Mucosa of stomach (tissue), 1 donor: ENCODE data around the gene A2ML1.
"Not testable (repeated sequence)": the region's sequence is repeated elsewhere in the genome, so short reads cannot be mapped to it uniquely, and the experiment has no call there.

Experiments used
- H3K27me3 ChIP-seq: one replicate; pipeline ENCODE4 v1.7.0; 2013; ENCODE audit warnings: mild to moderate bottlenecking, low read length; ENCODE audit not compliant: control insufficient read depth, insufficient read depth
- H3K36me3 ChIP-seq: one replicate; pipeline ENCODE4 v1.7.0; 2013; ENCODE audit warnings: low read length; ENCODE audit not compliant: control insufficient read depth, insufficient read depth
- H3K4me1 ChIP-seq: one replicate; pipeline ENCODE4 v1.7.0; 2013; ENCODE audit warnings: mild to moderate bottlenecking, low read length; ENCODE audit not compliant: control insufficient read depth, insufficient read depth
- H3K4me3 ChIP-seq: one replicate; pipeline ENCODE4 v1.7.0; 2013; ENCODE audit warnings: low read length
- H3K9ac ChIP-seq: one replicate; pipeline ENCODE4 v1.7.0; 2013; ENCODE audit warnings: mild to moderate bottlenecking, low read length, moderate library complexity
- H3K9me3 ChIP-seq: one replicate; pipeline ENCODE4 v1.7.0; 2013; ENCODE audit warnings: mild to moderate bottlenecking, low read length, moderate library complexity; ENCODE audit not compliant: control insufficient read depth
- donor health status: Pancreatic carcinoma.

Gene A2ML1

GRCh38 chr12:8820676-8821407 is 1.6 kb upstream of the A2ML1 start:
- not testable (repeated sequence) for H3K27me3 ChIP-seq, H3K36me3 ChIP-seq, H3K4me1 ChIP-seq, H3K4me3 ChIP-seq, H3K9ac ChIP-seq, H3K9me3 ChIP-seq

DNA sequence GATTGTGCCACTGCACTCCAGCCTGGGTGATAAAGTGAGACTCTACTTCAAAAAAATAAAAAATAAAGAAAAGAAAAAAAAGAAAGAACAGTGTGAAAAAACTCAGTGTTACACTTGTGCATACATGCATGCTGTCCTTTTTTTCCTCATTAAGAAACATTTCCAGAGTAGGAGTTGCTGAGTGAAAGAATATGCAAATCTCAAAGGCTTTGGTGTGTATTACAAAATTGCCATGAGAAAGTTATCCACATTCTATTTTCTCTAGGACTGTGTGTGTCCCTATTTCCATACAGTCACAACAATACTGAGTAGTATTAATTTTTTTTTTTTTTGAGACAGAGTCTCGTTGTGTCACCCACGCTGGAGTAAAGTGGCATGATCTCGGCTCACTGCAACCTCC is 830 bp upstream of the A2ML1 start:
- Histone ChIP-seq H3K4me1 (no peaks in the 10 kb centered on the region), H3K27me3 (no peaks in the 10 kb centered on the region), H3K9me3 (no peaks in the 10 kb centered on the region), H3K9ac (no peak overlapping the region), H3K4me3 (no peak overlapping the region), H3K36me3 (no peaks in the 10 kb centered on the region)

- Histone ChIP-seq H3K4me1 (no peaks in the 10 kb centered on the region), H3K4me3 (no peak overlapping the region), H3K36me3 (no peaks in the 10 kb centered on the region), H3K9ac (no peak overlapping the region), H3K9me3 (no peaks in the 10 kb centered on the region), H3K27me3 (no peaks in the 10 kb centered on the region)
These were observed 1.3 kb downstream of the A2ML1 start for GRCh38 chr12:8823565-8824300.

DNA sequence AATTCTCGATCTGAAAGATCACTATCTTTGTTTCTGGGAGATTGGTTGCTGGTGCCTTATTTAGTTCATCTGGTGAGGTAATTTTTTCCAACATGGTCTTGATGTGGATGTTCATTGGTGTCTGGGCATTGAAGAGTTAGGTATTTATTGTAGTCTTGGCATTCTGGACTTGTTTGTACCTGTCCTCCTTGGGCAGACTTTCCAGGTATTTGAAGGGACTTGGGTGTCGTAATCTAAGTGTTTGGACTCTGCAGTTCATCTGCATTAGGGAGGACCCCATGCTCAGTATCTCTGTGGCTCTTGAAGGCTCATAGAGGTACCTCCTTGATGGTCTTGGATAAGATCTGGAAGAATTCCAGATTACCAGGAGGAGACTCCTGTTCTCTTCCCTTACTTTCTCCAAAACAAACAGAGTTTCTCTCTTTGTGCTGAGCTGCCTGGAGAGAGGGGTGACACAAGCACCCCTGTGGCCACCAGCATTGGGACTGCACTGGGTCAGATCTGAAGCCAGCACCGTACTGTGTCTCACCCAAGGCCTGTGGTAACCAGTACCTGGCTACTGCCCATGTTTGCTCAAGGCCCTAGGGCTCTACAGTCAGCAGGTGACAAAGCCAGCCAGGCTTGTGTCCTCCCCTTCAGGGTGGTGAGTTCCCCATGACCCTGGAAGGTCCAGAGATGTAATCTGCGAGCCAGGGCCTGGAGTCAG is 5.3 kb downstream of the A2ML1 start:
- Histone ChIP-seq H3K27me3 (no peaks in the 10 kb centered on the region), H3K36me3 (no peaks in the 10 kb centered on the region), H3K9me3 (no peaks in the 10 kb centered on the region), H3K9ac (no peak overlapping the region), H3K4me1 (no peaks in the 10 kb centered on the region), H3K4me3 (no peak overlapping the region)

DNA sequence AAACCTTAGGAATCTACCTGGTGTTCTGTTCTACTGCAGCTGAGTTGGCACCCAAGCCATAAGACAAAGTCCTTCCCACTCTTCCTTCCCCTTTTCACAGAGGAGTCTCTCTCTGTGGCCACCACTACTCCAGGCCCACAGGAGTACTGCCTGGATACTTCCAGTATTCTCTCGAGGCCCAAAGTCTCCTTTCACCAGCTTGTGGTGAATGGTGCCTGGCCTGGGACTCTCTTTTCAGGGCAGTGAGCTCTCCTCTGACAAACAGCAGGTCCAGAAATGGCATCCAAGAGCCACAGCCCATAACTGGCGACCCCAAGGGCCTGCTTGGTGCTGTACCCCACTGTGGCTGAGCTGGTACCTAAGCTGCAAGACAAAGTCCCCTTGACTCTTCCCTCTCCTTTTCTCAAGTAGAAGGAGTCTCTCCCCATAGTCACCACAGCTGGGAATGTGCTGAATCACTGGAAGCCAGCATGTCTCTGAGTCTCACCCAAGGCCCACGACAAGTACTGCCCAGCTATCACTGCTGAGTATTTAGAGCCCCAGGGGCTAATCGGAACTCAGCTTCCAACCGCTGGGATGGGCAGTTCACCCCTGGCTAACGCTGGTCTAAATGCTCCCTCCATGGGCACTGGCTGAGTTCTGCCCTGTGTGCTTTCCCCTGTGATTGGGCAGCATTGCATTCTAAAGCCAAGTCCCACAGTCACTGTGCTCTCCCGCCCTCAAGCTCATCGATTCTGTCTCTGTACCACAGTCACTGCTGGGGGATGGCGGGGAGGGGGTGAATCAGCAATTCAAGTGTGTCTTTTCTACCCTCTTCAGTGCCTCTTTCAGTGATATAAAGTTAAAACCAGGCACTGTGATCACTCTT is 6.1 kb downstream of the A2ML1 start:
- Histone ChIP-seq H3K9ac (no peak overlapping the region), H3K4me1 (no peaks in the 10 kb centered on the region), H3K27me3 (no peaks in the 10 kb centered on the region), H3K9me3 (no peaks in the 10 kb centered on the region), H3K36me3 (no peaks in the 10 kb centered on the region), H3K4me3 (no peak overlapping the region)

GRCh38 chr12:8829125-8829518 is 6.7 kb downstream of the A2ML1 start:
- Histone ChIP-seq H3K9ac (no peak overlapping the region), H3K4me1 (no peaks in the 10 kb centered on the region), H3K36me3 (no peaks in the 10 kb centered on the region), H3K9me3 (no peaks in the 10 kb centered on the region), H3K4me3 (no peak overlapping the region), H3K27me3 (no peaks in the 10 kb centered on the region)

GRCh38 chr12:8829621-8830020 is 7.2 kb downstream of the A2ML1 start:
- Histone ChIP-seq H3K4me3 (no peak overlapping the region), H3K27me3 (no peaks in the 10 kb centered on the region), H3K4me1 (no peaks in the 10 kb centered on the region), H3K36me3 (no peaks in the 10 kb centered on the region), H3K9ac (no peak overlapping the region), H3K9me3 (no peaks in the 10 kb centered on the region)

- Histone ChIP-seq H3K9ac (no peak overlapping the region), H3K36me3 (no peaks in the 10 kb centered on the region), H3K4me3 (no peak overlapping the region), H3K9me3 (no peaks in the 10 kb centered on the region), H3K4me1 (no peaks in the 10 kb centered on the region), H3K27me3 (no peaks in the 10 kb centered on the region)
These were observed 8.7 kb downstream of the A2ML1 start for GRCh38 chr12:8831116-8831515.

GRCh38 chr12:8832500-8832899 is 10.1 kb downstream of the A2ML1 start:
- Histone ChIP-seq H3K36me3 (no peaks in the 10 kb centered on the region), H3K4me3 (no peak overlapping the region), H3K9ac (no peak overlapping the region), H3K9me3 (no peaks in the 10 kb centered on the region), H3K27me3 (no peaks in the 10 kb centered on the region), H3K4me1 (no peaks in the 10 kb centered on the region)

- H3K4me3 ChIP-seq, result no peak overlapping the region
- no peaks in the 10 kb centered on the region for H3K4me1 ChIP-seq
- no peaks in the 10 kb centered on the region for H3K27me3 ChIP-seq
- no peaks in the 10 kb centered on the region for H3K36me3 ChIP-seq
- H3K9ac ChIP-seq, result no peak overlapping the region
- no peaks in the 10 kb centered on the region for H3K9me3 ChIP-seq
These were observed 11.8 kb downstream of the A2ML1 start for GRCh38 chr12:8834230-8834629.

DNA sequence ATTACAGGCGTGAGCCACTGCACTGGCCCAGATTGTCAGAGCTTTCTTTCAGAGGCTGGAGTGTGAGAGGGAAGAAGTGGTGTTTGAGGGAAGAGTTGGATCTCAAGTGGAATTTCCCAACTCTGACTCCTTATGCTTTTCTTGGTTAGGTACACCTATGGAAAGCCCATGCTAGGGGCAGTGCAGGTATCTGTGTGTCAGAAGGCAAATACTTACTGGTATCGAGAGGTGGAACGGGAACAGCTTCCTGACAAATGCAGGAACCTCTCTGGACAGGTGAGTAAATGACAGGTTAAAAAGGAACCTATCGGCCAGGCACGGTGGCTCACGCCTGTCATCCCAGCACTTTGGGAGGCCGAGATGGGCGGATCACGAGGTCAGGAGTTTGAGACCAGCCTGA is 14.9 kb downstream of the A2ML1 start:
- Histone ChIP-seq H3K4me1 (no peaks in the 10 kb centered on the region), H3K9ac (no peak overlapping the region)

More for the DNA sequence above, 14.9 kb downstream of the A2ML1 start:
- H3K9me3 ChIP-seq, result no peaks in the 10 kb centered on the region
- no peaks in the 10 kb centered on the region for H3K36me3 ChIP-seq
- H3K27me3 ChIP-seq, result no peaks in the 10 kb centered on the region
- H3K4me3 ChIP-seq, result no peak overlapping the region
